Natural killer cell (primary cell): ENCODE data around the gene SSH2. TPM values are rescaled to one million over a fixed set of nuclear protein-coding genes. Genes with fewer than 3 reads are reported as not detected.

Experiments
- ATAC-seq, 3 donors: fragments of 150-1000 bp in 2 of 3; fragments of 200-7000 bp in 1 of 3; cut with Tn5 transposase; 1 replicate in 1 of 3; 2 replicates in 2 of 3; pipeline ENCODE4 v1.10.0; 2021; ENCODE audit warnings: mild to moderate bottlenecking in 2 of 3, moderate library complexity in 2 of 3
- DNase-seq, 2 donors: peaks; one replicate each; pipeline versions ENCODE4 v3.0.0 to v3.0.0-alpha.2; 2013 to 2021; ENCODE audit warnings: mixed read lengths in 1 of 2
- H3K27ac ChIP-seq: one replicate; pipeline ENCODE4 v1.5.1; 2013; ENCODE audit warnings: mild to moderate bottlenecking, low read length
- H3K27me3 ChIP-seq: one replicate; pipeline ENCODE4 v1.6.1; 2013; ENCODE audit warnings: low read length; ENCODE audit not compliant: control insufficient read depth, insufficient read depth
- H3K36me3 ChIP-seq: one replicate; pipeline ENCODE4 v1.6.1; 2013; ENCODE audit warnings: low read length; ENCODE audit not compliant: control insufficient read depth, insufficient read depth
- H3K4me1 ChIP-seq: one replicate; pipeline ENCODE4 v1.6.1; 2013; ENCODE audit warnings: low read length; ENCODE audit not compliant: control insufficient read depth, insufficient read depth
- H3K4me3 ChIP-seq: one replicate; pipeline ENCODE4 v1.5.1; 2013; ENCODE audit warnings: low read length
- H3K9me3 ChIP-seq: one replicate; pipeline ENCODE4 v1.6.1; 2013; ENCODE audit warnings: low read length; ENCODE audit not compliant: control insufficient read depth, insufficient read depth
- H3K27ac Mint-ChIP-seq, 2 donors: one replicate each; pipeline ENCODE4 v1.8.0; 2022; ENCODE audit warnings: mild to moderate bottlenecking in 2 of 2, mixed read lengths in 2 of 2, moderate library complexity in 1 of 2
- H3K27me3 Mint-ChIP-seq, 2 donors: one replicate each; pipeline ENCODE4 v1.8.0; 2022; ENCODE audit warnings: low read depth in 2 of 2, mixed read lengths in 2 of 2
- H3K36me3 Mint-ChIP-seq: one replicate; pipeline ENCODE4 v1.8.0; 2022; ENCODE audit warnings: mixed read lengths
- H3K4me1 Mint-ChIP-seq, 2 donors: one replicate each; pipeline ENCODE4 v1.8.0; 2022; ENCODE audit warnings: mixed read lengths in 2 of 2
- H3K4me3 Mint-ChIP-seq: one replicate; pipeline ENCODE4 v1.8.0; 2022; ENCODE audit warnings: mild to moderate bottlenecking, moderate library complexity, mixed read lengths
- H3K9me3 Mint-ChIP-seq, 2 donors: one replicate each; pipeline ENCODE4 v1.8.0; 2022; ENCODE audit warnings: mixed read lengths in 2 of 2
- WGBS: methylation state at CpG from one replicate; pipeline ENCODE4 v1.1.7; 2013; ENCODE audit warnings: missing lambda C conversion rate; ENCODE audit not compliant: insufficient coverage; 5-methylcytosine and 5-hydroxymethylcytosine counted together
- intact Hi-C: fragments of 100-400 bp; cut with micrococcal nuclease; formaldehyde crosslinking; loops from one replicate; pipeline ENCODE4 v1.14.2; 2022
- total RNA-seq, 4 donors: library from RNA; stranded (reverse); fragments of 120-200 nt in 1 of 4; gene quantifications; one replicate each; pipeline versions ENCODE4 v1.2.3 to v1.2.4, GENCODE V29; 2013 to 2022
- TF ChIP-seq, protein P1 (sequence below): fragments of 200-600 bp; IDR thresholded peaks from one replicate; pipeline ENCODE4 v1.8.0; 2022; ENCODE audit warnings: antibody characterized with exemption

Gene SSH2
- total RNA-seq, 3 donors from 2014 or later (not counting 1 experiment from before 2014, with no cell fraction given) = 124 to 166 (median 144) TPM

DNA sequence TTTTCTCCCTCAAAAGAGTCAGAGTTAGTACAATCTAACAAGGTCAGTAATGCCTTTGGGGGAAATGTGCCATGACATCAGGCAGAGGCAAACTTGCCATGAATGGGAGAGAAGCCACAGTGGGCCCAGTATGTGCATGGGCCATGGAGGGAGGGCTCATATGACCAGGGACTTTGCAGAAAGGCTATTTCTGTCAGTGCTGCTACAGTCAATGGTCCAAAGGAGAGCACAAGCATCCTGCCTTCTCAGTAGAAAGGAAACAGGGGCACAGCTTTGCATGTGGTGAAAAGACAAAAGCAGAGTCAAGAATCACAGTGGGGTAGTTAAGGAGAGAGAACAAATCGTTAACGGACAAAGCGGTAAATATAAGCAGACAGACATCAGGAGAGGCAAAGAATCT lies 296.1 kb downstream of the SSH2 start:
- no peaks in the 10 kb centered on the region for H3K9me3 Mint-ChIP-seq
- TF ChIP-seq, protein P1, sequence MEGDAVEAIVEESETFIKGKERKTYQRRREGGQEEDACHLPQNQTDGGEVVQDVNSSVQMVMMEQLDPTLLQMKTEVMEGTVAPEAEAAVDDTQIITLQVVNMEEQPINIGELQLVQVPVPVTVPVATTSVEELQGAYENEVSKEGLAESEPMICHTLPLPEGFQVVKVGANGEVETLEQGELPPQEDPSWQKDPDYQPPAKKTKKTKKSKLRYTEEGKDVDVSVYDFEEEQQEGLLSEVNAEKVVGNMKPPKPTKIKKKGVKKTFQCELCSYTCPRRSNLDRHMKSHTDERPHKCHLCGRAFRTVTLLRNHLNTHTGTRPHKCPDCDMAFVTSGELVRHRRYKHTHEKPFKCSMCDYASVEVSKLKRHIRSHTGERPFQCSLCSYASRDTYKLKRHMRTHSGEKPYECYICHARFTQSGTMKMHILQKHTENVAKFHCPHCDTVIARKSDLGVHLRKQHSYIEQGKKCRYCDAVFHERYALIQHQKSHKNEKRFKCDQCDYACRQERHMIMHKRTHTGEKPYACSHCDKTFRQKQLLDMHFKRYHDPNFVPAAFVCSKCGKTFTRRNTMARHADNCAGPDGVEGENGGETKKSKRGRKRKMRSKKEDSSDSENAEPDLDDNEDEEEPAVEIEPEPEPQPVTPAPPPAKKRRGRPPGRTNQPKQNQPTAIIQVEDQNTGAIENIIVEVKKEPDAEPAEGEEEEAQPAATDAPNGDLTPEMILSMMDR = no peak
- Histone ChIP-seq H3K4me3 (no peak overlapping the region), H3K27ac (no peak overlapping the region), H3K4me1 (no peaks in the 10 kb centered on the region), H3K36me3 (peaks cover 74% of the 10 kb centered on the region), H3K27me3 (no peaks in the 10 kb centered on the region), H3K9me3 (no peaks in the 10 kb centered on the region)
- no peak for DNase-seq
- 97% methylated on average over 3 of the region's 3 CpGs for WGBS
- no peak overlapping the region for H3K4me3 Mint-ChIP-seq
- intact Hi-C loops = no loop called here
- H3K36me3 Mint-ChIP-seq = peaks cover 6% of the 10 kb centered on the region
- H3K4me1 Mint-ChIP-seq = peaks cover 32 to 37% of the 10 kb centered on the region in 2 donors
- H3K27ac Mint-ChIP-seq = peak overlapping the region; percentile 14 to 18
- ATAC-seq = no peak
- no peaks in the 10 kb centered on the region for H3K27me3 Mint-ChIP-seq

DNA sequence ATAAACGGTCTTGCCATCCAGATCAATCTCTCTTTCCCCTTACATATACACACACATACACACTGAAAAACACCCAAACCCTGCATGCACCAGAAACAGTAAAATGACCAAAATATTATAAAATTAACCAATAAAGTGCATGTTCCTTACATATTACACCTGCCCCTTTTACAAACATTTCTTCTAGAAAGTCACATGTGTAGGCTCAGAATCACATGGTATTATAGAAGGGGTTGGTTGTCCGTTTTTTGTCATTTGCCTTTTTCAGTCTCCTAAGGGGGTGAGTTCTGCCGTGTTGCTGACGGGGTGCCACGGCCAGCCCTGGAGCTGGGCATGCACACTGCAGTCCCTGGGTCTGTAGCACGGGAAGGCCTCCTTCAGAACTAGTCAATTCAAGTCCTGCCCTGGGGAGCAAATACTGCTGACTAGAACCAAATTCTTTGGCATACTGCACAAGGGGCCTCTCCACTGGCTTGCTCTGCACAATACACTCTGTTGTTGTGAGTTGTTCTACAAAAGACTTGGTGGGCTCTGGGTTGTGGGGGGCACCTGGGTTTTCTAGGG lies 299.3 kb downstream of the SSH2 start:
- no peaks in the 10 kb centered on the region for H3K27me3 ChIP-seq
- DNase-seq = no peak
- no peaks in the 10 kb centered on the region for H3K9me3 ChIP-seq
- intact Hi-C loops = no loop called here
- H3K36me3 ChIP-seq = peaks cover 66% of the 10 kb centered on the region
- peaks cover 10% of the 10 kb centered on the region for H3K36me3 Mint-ChIP-seq
- no peak overlapping the region for H3K4me3 ChIP-seq
- TF ChIP-seq, protein P1 = no peak
- no peaks in the 10 kb centered on the region for H3K4me1 ChIP-seq
- H3K4me3 Mint-ChIP-seq = no peak overlapping the region
- peaks cover 47 to 49% of the 10 kb centered on the region in 2 donors for H3K4me1 Mint-ChIP-seq
- H3K9me3 Mint-ChIP-seq = no peaks in the 10 kb centered on the region
- H3K27ac ChIP-seq = no peak overlapping the region
- ATAC-seq = no peak
- WGBS = 95% methylated on average over 5 of the region's 6 CpGs
- no peaks in the 10 kb centered on the region for H3K27me3 Mint-ChIP-seq
- peak overlapping the region in 1 of 2 donors; percentile 18 for H3K27ac Mint-ChIP-seq

DNA sequence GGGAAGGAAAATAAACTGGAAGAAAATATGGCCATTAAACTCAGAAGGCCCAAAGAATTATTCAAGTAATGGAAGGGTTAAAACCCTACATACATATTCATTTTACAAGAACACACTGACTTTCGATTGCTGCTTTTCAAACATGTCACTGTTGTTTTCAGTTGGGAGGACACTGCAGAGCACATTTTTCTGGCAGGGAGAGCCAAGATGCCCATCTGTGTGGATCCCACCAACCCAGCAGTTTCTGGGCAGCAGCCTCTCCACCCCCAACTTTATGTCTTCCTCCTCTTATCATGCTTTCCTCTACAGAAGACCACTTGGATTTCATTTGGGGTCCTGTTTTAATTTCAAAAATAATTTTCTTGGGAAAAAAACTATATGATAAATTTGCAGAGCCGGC lies 300.2 kb downstream of the SSH2 start:
- H3K27ac ChIP-seq = no peak overlapping the region
- no peak for ATAC-seq

More for the DNA sequence above, 300.2 kb downstream of the SSH2 start:
- Mint-ChIP-seq H3K27me3 (no peaks in the 10 kb centered on the region), H3K4me3 (no peak overlapping the region), H3K27ac (peak overlapping the region in 1 of 2 donors; percentile 32), H3K4me1 (peaks cover 49 to 51% of the 10 kb centered on the region in 2 donors), H3K9me3 (no peaks in the 10 kb centered on the region), H3K36me3 (peaks cover 12% of the 10 kb centered on the region)
- no peaks in the 10 kb centered on the region for H3K9me3 ChIP-seq
- no peak for DNase-seq
- intact Hi-C loops = no loop called here
- no peaks in the 10 kb centered on the region for H3K4me1 ChIP-seq
- peaks cover 61% of the 10 kb centered on the region for H3K36me3 ChIP-seq
- H3K27me3 ChIP-seq = no peaks in the 10 kb centered on the region
- 96% methylated on average over 2 of the region's 2 CpGs for WGBS
- no peak overlapping the region for H3K4me3 ChIP-seq
- TF ChIP-seq, protein P1 = no peak
